ENCODE measurements around the gene LORICRIN.

GRCh38 chr1:153307221-153307600 is 47.7 kb downstream of the LORICRIN start:
- no peak for TF ChIP-seq GATA2 (IDR thresholded peaks at IDR 0.05; ENCODE audit: low read depth, low read length)
- no peak for TF ChIP-seq GATA3 (IDR thresholded peaks at IDR 0.05; ENCODE audit: low read depth, low read length)

Data from SH-SY5Y (cell line).